ENCODE measurements around the gene CNN2.
A peak's percentile ranks its signal among the peaks of the same experiment; 100 is the strongest.

CNN2 gene

GRCh38 chr19:995051-995827 is 31.2 kb upstream of the CNN2 start:
- DNase-seq: no peak

- DNase-seq: peak; percentile 63
Observed at GRCh38 chr19:996051-996838, 30.2 kb upstream of the CNN2 start.

DNA sequence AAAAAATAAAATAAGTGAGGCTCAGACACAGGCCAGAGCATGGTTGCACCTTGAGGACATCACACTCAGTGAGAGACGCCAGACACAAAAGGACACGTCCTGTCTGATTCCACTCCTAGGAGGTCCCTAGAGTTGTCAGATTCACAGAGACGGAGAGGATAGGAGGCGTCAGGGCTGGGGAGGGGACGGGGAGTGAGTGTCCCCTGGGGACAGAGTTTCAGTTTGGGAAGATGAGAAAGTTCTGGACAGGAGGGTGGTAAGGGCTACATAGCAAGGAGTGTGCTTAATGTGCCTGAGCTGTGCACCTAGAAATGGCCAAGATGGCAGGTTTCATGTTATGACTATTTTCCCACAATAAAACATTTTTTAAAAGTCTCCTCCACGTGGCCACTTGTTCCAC is 28.3 kb upstream of the CNN2 start:
- no peak for DNase-seq

GRCh38 chr19:999379-999719 is 27.1 kb upstream of the CNN2 start:
- no peak for DNase-seq

DNA sequence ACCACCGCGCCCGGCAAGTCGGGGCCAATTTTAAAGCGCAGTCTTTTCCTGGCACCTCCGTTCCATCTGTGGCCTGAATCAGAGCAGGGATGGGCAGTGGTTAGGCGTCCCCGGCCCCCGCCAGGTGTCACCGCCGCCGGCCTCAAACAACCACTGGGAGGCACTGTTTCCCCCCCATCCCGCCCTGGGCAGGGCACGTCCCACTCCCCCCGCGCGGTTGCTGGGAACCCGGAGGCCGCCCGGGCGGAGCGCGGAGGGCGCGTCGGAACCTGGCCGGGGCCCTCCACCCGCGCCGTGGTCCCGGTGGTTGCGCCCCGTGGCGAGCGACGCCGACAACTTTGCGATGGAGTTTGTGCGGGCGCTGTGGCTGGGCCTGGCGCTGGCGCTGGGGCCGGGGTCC is 26.3 kb upstream of the CNN2 start, which contains the start of gene GRIN3B:
GRIN3B (plus strand) TSS at position 325 of the 400 bp plus-strand sequence; CDS start at position 344, 19 bp downstream.
- DNase-seq: peak; percentile 55

DNA sequence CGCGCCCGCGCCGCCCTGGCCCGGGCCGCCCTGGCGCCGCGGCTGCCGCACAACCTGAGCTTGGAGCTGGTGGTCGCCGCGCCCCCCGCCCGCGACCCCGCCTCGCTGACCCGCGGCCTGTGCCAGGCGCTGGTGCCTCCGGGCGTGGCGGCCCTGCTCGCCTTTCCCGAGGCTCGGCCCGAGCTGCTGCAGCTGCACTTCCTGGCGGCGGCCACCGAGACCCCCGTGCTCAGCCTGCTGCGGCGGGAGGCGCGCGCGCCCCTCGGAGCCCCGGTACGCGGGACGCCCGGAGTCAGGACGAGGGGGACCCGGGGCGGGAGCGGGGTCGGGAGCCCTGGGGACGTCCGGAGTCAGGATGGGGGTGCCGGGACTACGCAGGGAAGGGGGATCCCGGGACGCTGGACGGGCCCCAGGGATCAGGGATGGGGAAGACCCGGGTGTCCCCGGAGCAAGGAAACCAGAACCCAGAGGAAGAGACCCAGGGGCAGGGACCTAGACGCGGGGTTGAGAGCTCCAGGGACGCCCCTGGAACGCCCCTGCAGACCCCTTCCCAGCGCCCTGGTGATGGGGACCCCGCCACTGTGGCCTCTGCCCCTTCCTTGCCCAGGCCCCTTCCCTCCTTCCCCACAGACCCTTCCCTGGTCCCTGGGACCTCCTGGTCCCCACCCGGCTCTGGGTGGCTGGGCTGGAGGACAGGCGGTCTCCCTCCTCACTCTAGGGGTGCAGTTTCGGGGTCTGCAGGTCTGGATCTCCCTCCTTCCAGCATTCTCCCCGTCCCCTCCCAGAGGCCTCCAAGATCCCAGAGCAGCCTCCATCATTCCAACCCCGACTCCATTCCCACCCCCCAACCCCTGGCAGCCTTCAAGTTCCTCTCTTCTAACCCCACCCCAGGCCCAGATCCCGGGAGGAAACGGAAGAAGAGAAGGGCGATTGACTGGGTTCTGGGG is 25.5 kb upstream of the CNN2 start:
- DNase-seq: no peak

GRCh38 chr19:1001538-1002166 is 24.8 kb upstream of the CNN2 start:
- DNase-seq: peak; percentile 27

DNA sequence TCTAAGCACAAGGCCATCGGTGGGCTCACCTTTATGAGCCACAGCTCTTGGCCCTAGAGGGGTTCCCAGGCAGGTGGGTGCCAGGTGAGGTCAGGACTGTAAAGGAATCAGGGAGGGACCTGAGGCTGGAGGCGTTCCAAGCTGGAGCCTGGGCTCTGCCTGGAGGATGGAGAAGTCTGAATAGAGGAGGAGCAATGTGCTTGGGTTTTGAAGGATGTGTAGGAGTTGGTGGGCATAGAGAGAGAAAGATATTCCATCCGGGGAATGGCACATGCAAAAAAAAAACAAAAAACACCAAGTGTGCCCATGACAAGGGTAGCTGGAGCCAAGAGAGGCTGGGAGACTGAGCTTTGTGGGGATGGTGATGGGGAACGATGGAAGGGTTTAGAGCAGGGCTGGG is 23.8 kb upstream of the CNN2 start:
- no peak for DNase-seq

GRCh38 chr19:1003283-1003682 is 23.1 kb upstream of the CNN2 start:
- DNase-seq: no peak

DNA sequence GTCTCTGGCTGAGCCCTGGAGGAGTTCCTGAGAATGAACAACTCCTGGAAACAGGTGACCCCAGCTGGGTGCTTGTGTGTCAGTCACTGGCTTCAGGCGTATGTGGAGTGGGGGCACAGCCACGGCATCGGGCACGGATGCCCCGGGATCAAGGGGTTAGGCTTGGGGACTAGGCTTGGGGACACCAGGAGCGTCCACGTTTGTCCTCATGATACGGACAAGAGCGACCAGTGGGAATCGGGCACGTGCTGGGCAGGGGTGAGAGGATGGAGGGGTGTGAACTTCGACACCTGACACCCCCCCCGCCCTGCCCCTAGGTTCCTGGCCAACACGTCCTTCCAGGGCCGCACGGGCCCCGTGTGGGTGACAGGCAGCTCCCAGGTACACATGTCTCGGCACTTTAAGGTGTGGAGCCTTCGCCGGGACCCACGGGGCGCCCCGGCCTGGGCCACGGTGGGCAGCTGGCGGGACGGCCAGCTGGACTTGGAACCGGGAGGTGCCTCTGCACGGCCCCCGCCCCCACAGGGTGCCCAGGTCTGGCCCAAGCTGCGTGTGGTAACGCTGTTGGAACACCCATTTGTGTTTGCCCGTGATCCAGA is 22.1 kb upstream of the CNN2 start:
- DNase-seq: no peak

DNA sequence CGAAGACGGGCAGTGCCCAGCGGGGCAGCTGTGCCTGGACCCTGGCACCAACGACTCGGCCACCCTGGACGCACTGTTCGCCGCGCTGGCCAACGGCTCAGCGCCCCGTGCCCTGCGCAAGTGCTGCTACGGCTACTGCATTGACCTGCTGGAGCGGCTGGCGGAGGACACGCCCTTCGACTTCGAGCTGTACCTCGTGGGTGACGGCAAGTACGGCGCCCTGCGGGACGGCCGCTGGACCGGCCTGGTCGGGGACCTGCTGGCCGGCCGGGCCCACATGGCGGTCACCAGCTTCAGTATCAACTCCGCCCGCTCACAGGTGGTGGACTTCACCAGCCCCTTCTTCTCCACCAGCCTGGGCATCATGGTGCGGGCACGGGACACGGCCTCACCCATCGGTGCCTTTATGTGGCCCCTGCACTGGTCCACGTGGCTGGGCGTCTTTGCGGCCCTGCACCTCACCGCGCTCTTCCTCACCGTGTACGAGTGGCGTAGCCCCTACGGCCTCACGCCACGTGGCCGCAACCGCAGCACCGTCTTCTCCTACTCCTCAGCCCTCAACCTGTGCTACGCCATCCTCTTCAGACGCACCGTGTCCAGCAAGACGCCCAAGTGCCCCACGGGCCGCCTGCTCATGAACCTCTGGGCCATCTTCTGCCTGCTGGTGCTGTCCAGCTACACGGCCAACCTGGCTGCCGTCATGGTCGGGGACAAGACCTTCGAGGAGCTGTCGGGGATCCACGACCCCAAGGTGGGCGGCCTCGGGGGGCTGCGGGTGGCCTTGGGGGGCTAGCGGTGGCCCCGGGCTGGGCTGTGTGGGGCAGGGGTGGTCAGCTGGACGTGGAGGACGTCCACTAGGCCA is 21.4 kb upstream of the CNN2 start:
- no peak for DNase-seq

- no peak for DNase-seq
Observed at GRCh38 chr19:1006711-1007398, 19.6 kb upstream of the CNN2 start.

- DNase-seq: no peak
Observed at GRCh38 chr19:1007399-1008251, 18.8 kb upstream of the CNN2 start.

DNA sequence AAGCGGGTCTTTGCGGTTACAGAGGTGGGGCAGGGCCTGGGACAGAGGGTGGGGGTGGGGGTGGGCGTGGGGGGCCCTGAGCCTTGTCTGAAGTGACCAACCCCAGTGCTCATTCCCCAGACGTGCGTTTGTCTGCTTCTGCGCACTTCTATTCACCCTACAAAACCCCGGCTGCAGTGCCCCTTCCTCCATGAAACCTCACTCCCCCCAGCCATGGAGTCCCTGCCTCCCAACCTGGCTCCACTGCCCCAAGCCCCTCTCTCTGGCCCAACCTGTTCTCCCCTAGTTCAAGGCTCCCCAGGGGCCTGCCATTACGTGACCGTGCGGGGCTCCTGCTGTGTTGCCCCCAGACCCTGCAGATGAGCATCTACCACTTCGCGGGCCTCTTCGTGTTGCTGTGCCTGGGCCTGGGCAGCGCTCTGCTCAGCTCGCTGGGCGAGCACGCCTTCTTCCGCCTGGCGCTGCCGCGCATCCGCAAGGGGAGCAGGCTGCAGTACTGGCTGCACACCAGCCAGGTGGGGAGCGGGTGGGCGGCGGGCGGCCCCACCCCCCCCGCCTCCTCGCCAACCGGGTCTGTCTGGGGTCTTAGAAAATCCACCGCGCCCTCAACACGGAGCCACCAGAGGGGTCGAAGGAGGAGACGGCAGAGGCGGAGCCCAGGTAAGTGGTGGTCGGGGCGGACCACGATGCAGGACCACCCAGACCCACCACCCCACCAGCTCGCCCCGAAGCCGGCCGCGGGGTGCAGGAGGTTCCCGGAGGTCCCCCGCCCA is 18.0 kb upstream of the CNN2 start:
- DNase-seq: no peak

GRCh38 chr19:1009041-1009980 is 17.1 kb upstream of the CNN2 start:
- peak; percentile 11 for DNase-seq

DNA sequence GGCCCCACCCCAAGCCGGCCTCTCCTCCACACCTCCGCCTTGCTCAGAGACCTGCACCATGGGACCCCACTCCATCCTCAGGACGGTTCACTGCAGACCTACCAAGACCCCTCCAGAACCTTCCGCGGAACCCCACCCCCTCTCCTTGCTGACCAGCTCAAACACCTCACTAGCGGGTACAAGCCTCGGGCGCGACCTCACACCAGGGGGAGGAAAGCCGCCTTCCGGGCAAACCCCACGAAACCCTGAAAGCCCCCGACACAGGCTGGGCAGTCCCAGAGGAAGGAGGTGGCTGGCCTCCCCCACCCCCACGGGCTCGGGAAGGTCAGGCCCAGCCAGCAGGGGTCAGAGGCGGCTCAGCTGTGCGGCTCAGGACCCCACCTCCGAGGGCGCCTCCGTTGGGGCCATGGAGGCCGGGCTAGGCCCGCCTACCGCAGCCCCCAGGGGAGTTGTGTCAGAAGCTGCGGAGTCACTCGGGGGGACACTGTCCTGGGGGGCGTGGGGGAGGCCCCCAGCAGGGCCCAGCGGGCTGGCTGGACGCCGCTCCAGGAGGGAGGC is 16.3 kb upstream of the CNN2 start:
- DNase-seq: no peak

All from fibroblast of skin of back (primary cell).